Breast epithelium (tissue), 4 donors: ENCODE data around the gene CD93. TPM values are rescaled to one million over a fixed set of nuclear protein-coding genes. Genes with fewer than 3 reads are reported as not detected.

Source experiments
- DNase-seq, 2 donors: peaks; one replicate each; pipeline ENCODE4 v3.0.0-alpha.2; 2019; ENCODE audit warnings: low spot score in 2 of 2
- H3K27ac ChIP-seq, 2 donors: fragments of 200-600 bp; sonication (generic) in 1 of 2; one replicate each; pipeline ENCODE4 v1.5.1; 2016 to 2019; ENCODE audit warnings: mild to moderate bottlenecking in 1 of 2
- H3K27me3 ChIP-seq, 2 donors: fragments of 200-600 bp; sonication (generic) in 1 of 2; one replicate each; pipeline versions ENCODE4 v1.5.1 to v1.6.0; 2017 to 2019; ENCODE audit warnings: control low read depth in 1 of 2, mild to moderate bottlenecking in 1 of 2
- H3K36me3 ChIP-seq: fragments of 200-600 bp; one replicate; pipeline ENCODE4 v1.5.1; 2019
- H3K4me1 ChIP-seq, 2 donors: fragments of 200-600 bp; sonication (generic); one replicate each; pipeline ENCODE4 v1.5.1; 2016 to 2019; ENCODE audit warnings: control low read depth in 1 of 2
- H3K4me3 ChIP-seq, 3 donors: fragments of 200-600 bp; sonication (generic); 1 replicate in 2 of 3; 2 replicates in 1 of 3; pipeline ENCODE4 v1.5.1; 2016 to 2019; ENCODE audit warnings: mild to moderate bottlenecking in 3 of 3, moderate library complexity in 2 of 3
- H3K9me3 ChIP-seq, 2 donors: fragments of 200-600 bp; sonication (generic) in 1 of 2; one replicate each; pipeline ENCODE4 v1.5.1; 2016 to 2019; ENCODE audit warnings: control low read depth in 1 of 2
- POLR2A ChIP-seq: fragments of 450-650 bp; IDR thresholded peaks from one replicate; pipeline ENCODE4 v1.6.1; 2016; ENCODE audit warnings: antibody characterized with exemption, mild to moderate bottlenecking, moderate library complexity
- POLR2AphosphoS5 ChIP-seq, 3 donors: sonication (generic); formaldehyde crosslinking; IDR thresholded peaks; one replicate each; pipeline ENCODE4 v1.6.1; 2017; ENCODE audit warnings: antibody characterized with exemption in 3 of 3
- intact Hi-C: fragments of 100-400 bp; cut with DNase I; formaldehyde crosslinking; loops from one replicate; pipeline ENCODE4 v1.15.1; 2023; ENCODE audit warnings: low total_unique reads
- total RNA-seq, 3 donors: library from RNA; depleted of rRNA; stranded (reverse); fragments of >200 nt; gene quantifications; one replicate each; pipeline ENCODE4 v1.1.0, GENCODE V29; 2016
- TF ChIP-seq, protein P1 (sequence below), 3 donors: fragments of 450-650 bp; IDR thresholded peaks; one replicate each; pipeline ENCODE4 v1.5.1; 2016 to 2017; ENCODE audit warnings: antibody characterized with exemption in 3 of 3, mild to moderate bottlenecking in 3 of 3, moderate library complexity in 3 of 3

The CD93 gene
- total RNA-seq, 3 donors from 2014 or later = 19.2 to 64.9 (median 36.5) TPM

DNA sequence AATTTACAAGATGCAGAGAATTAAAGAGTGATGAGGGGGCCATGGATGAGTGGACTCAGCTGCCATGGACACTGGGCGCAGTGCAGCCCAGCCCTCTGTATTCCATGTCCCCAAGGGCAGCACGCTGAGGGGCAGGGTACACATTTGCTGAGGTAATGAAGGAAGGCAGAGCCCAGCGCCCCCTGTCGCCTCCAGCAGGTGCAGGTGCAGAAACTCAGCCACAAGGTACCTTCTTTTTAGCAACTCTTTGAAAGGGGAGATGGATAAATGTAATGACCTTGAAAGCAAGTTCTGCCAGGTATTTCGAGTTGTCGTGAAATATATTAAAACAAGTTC, 7.1 kb downstream of the CD93 start:
- H3K27me3 ChIP-seq = no peaks in the 10 kb centered on the region
- H3K27ac ChIP-seq = no peak overlapping the region
- no peaks in the 10 kb centered on the region for H3K9me3 ChIP-seq
- H3K4me3 ChIP-seq = no peak overlapping the region
- intact Hi-C loops = no loop called here
- TF ChIP-seq, protein P1, sequence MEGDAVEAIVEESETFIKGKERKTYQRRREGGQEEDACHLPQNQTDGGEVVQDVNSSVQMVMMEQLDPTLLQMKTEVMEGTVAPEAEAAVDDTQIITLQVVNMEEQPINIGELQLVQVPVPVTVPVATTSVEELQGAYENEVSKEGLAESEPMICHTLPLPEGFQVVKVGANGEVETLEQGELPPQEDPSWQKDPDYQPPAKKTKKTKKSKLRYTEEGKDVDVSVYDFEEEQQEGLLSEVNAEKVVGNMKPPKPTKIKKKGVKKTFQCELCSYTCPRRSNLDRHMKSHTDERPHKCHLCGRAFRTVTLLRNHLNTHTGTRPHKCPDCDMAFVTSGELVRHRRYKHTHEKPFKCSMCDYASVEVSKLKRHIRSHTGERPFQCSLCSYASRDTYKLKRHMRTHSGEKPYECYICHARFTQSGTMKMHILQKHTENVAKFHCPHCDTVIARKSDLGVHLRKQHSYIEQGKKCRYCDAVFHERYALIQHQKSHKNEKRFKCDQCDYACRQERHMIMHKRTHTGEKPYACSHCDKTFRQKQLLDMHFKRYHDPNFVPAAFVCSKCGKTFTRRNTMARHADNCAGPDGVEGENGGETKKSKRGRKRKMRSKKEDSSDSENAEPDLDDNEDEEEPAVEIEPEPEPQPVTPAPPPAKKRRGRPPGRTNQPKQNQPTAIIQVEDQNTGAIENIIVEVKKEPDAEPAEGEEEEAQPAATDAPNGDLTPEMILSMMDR (IDR thresholded peaks at IDR 0.05) = no peak
- no peak for TF ChIP-seq POLR2AphosphoS5 (IDR thresholded peaks at IDR 0.05)
- TF ChIP-seq POLR2A = no peak
- no peaks in the 10 kb centered on the region for H3K4me1 ChIP-seq
- DNase-seq = no peak
- no peaks in the 10 kb centered on the region for H3K36me3 ChIP-seq

DNA sequence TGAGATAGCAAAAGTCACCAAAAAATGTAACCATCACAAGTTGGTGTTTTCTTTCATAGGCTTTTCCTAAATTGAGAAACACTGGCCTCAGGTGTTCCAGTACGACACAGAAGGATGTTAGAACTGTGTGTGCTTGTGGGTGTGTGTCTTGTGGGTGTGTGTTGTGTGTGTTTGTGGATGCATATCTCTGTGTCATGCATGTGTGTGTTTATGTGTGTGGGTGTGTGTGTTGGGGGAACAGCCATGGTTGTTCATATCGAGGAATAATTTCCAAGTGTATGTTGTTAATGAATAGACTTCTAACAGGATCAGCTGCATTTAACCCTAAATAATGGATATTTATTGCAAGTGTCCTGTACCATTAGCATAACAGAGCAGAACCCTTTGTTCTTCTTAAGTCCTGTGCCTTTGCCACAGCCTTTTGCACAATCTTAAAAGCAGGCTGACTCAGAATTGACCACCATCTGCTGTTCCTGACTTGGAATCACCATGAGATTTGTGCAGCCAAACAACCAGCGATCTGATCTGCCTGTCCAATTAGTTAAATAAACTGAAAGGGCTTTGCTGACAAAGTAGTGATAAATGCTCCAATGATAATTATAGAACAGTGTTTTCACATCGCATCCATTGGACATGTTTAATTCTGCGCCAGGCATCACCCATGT, 7.6 kb downstream of the CD93 start:
- H3K36me3 ChIP-seq = no peaks in the 10 kb centered on the region
- intact Hi-C loops = no loop called here
- no peak for DNase-seq
- no peak overlapping the region for H3K4me3 ChIP-seq
- TF ChIP-seq, protein P1 (IDR thresholded peaks at IDR 0.05) = no peak
- TF ChIP-seq POLR2A = no peak
- no peak for TF ChIP-seq POLR2AphosphoS5 (IDR thresholded peaks at IDR 0.05)
- no peaks in the 10 kb centered on the region for H3K9me3 ChIP-seq
- no peaks in the 10 kb centered on the region for H3K27me3 ChIP-seq
- no peak overlapping the region for H3K27ac ChIP-seq
- no peaks in the 10 kb centered on the region for H3K4me1 ChIP-seq

DNA sequence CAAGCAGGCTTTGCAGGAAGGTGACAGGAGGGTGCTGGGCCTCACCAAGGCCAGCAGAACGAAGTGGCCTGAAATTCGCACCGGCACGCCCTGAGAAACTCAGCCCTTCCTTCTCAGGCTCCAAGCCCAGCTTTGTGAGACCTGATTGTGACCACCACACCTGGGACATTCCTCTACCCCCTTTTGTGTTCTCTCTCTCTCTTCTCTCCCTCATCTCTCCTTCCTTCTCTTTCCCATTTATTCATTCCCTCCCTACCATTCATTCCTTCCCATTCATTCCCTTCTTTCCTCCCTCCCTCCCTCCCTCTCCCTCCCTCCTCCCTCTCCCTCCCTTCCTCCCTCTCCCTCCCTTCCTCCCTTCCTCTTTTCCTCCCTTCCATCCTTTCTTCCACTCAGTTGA, 8.8 kb downstream of the CD93 start:
- no peak for DNase-seq
- intact Hi-C loops = no loop called here
- H3K9me3 ChIP-seq = no peaks in the 10 kb centered on the region
- no peaks in the 10 kb centered on the region for H3K36me3 ChIP-seq
- no peak overlapping the region for H3K27ac ChIP-seq
- no peak overlapping the region for H3K4me3 ChIP-seq
- H3K27me3 ChIP-seq = no peaks in the 10 kb centered on the region
- TF ChIP-seq POLR2A (no peak), POLR2AphosphoS5 (IDR thresholded peaks at IDR 0.05) (no peak)
- TF ChIP-seq, protein P1 (IDR thresholded peaks at IDR 0.05) = no peak
- no peaks in the 10 kb centered on the region for H3K4me1 ChIP-seq

DNA sequence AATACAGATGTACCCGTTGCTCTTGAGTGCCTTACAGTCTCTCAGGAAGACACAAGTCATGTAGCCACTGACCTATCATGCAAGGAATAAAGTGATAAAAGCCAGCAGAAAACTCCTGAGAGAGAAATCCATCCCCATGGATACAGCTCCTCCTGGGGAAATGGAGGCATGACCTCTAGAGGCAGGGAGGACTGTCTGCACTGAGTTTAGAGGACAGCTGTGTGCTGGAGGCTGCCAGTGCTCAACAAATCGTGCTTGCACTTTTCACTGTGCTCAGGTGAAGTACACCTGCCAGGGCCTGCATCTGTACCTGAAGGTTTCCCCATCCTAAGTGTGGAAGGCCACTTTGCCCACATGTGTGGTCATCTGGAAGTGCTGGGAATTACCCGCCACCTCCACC, 12.1 kb downstream of the CD93 start:
- TF ChIP-seq POLR2AphosphoS5 (IDR thresholded peaks at IDR 0.05) (no peak), POLR2A (no peak)
- TF ChIP-seq, protein P1 (IDR thresholded peaks at IDR 0.05) = no peak

DNA sequence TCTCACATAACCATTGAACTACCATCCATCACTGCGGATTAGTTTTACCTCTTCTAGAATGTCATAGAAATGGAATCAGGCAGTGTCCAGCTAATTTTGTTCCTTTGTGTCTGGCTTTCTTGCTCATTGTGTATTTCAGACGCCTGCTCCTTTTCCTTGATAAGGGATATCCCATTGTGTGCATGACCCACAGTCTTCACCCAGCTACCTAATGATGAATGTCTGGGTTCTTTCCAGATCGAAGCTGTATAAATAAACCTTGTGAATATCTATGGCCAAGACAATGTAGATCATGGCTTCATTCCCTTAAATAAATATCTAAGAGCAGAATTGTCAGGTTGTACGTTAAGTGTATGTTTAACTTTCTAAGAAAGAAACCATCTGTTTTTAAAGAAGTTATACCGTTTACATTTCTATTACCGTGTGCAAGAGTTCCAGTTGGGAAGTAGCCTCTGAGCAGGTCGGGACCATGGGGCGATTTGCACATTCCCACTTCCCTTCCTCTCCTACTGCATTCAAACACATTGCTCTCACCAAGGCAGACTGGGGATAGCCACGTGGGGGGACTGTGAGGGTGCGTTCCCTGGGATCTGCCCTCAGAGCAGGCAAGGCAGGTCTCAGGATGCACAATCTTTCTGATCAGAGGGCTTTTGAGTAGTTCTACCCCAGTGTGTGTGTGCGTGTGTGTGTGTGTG, 13.1 kb downstream of the CD93 start:
- TF ChIP-seq POLR2AphosphoS5 (IDR thresholded peaks at IDR 0.05) (no peak), POLR2A (no peak)
- TF ChIP-seq, protein P1 (IDR thresholded peaks at IDR 0.05) = no peak
- Histone ChIP-seq H3K9me3 (no peaks in the 10 kb centered on the region), H3K4me3 (no peak overlapping the region), H3K36me3 (no peaks in the 10 kb centered on the region), H3K4me1 (no peaks in the 10 kb centered on the region), H3K27ac (no peak overlapping the region), H3K27me3 (no peaks in the 10 kb centered on the region)
- DNase-seq = no peak
- intact Hi-C loops = no loop called here

More for the DNA sequence above, 12.1 kb downstream of the CD93 start:
- H3K4me3 ChIP-seq = no peak overlapping the region
- no peaks in the 10 kb centered on the region for H3K36me3 ChIP-seq
- H3K27me3 ChIP-seq = no peaks in the 10 kb centered on the region
- intact Hi-C loops = no loop called here
- no peak for DNase-seq
- H3K4me1 ChIP-seq = no peaks in the 10 kb centered on the region
- H3K27ac ChIP-seq = no peak overlapping the region
- no peaks in the 10 kb centered on the region for H3K9me3 ChIP-seq
